ENCODE measurements around the gene SRSF4.

DNA sequence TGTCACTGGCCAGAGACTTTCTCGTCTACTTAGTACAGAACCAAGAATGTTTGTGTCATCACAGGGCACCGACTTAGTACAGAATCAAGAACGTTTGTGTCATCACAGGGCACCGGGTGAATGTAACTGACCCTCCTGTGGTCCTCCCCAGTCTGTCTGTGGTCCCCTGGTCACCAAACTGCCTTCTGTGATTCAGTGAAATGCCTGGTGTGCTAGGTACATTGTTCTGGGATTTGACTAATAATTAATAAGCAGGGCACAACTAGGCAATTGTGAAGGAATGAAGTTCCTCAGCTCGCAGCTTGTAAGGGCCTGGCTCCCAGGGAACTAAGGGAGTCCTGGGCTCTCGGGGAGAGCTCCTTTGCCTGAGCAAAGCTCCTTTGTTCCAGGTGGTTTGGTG lies 41.8 kb upstream of the SRSF4 start:
- no peak for TF ChIP-seq POLR2A (IDR thresholded peaks at IDR 0.05)
- TF ChIP-seq, protein P1, sequence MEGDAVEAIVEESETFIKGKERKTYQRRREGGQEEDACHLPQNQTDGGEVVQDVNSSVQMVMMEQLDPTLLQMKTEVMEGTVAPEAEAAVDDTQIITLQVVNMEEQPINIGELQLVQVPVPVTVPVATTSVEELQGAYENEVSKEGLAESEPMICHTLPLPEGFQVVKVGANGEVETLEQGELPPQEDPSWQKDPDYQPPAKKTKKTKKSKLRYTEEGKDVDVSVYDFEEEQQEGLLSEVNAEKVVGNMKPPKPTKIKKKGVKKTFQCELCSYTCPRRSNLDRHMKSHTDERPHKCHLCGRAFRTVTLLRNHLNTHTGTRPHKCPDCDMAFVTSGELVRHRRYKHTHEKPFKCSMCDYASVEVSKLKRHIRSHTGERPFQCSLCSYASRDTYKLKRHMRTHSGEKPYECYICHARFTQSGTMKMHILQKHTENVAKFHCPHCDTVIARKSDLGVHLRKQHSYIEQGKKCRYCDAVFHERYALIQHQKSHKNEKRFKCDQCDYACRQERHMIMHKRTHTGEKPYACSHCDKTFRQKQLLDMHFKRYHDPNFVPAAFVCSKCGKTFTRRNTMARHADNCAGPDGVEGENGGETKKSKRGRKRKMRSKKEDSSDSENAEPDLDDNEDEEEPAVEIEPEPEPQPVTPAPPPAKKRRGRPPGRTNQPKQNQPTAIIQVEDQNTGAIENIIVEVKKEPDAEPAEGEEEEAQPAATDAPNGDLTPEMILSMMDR (IDR thresholded peaks at IDR 0.05) = no peak

All from upper lobe of left lung (tissue), 4 donors.